GM12891 (cell line): ENCODE measurements around the gene RNF166. TPM values are rescaled to one million over a fixed set of nuclear protein-coding genes. Genes with fewer than 3 reads are reported as not detected.
A peak's percentile ranks its signal among the peaks of the same experiment; 100 is the strongest.

ENCODE experiments used
- DNase-seq: peaks from one replicate; pipeline ENCODE4 v3.0.0; 2011; ENCODE audit warnings: low spot score; ENCODE audit not compliant: insufficient read length
- FAIRE-seq: peaks from 2 replicates; lab custom pipeline; 2011; peaks lifted over from hg19 to GRCh38; lab: Jason Lieb, UNC
- PAX5 ChIP-seq: IDR thresholded peaks from 2 replicates; pipeline ENCODE4 v1.6.1; 2011; ENCODE audit warnings: low read length, moderate library complexity, mild to moderate bottlenecking; ENCODE audit not compliant: insufficient read depth, severe bottlenecking
- POLR2A ChIP-seq: IDR thresholded peaks from 2 replicates; pipeline ENCODE4 v1.6.1; 2011; ENCODE audit warnings: low read depth, low read length, control low read depth
- POLR2AphosphoS5 ChIP-seq: IDR thresholded peaks from 2 replicates; pipeline ENCODE4 v1.6.1; 2011; ENCODE audit warnings: low read depth, low read length, control low read depth
- POU2F2 ChIP-seq: IDR thresholded peaks from 2 replicates; pipeline ENCODE4 v1.6.1; 2011; ENCODE audit warnings: low read depth, mild to moderate bottlenecking, control low read depth, low read length, moderate library complexity
- SPI1 ChIP-seq: IDR thresholded peaks from 2 replicates; pipeline ENCODE4 v1.6.1; 2011; ENCODE audit warnings: low read depth, low read length, control low read depth
- TAF1 ChIP-seq: IDR thresholded peaks from 2 replicates; pipeline ENCODE4 v1.6.1; 2011; ENCODE audit warnings: low read depth, low read length, control low read depth
- polyA plus RNA-seq: library from polyadenylated mRNA; unstranded; fragments of >200 nt; gene quantifications from one replicate; pipeline ENCODE4 v1.2.1, GENCODE V29; 2012; ENCODE audit warnings: low read depth, missing spikeins, inconsistent platforms; ENCODE audit not compliant: missing spikeins

Gene RNF166
- polyA plus RNA-seq = 10.1 TPM

GRCh38 chr16:88706229-88706964 is at the start of gene RNF166, which contains the start of gene CTU2:
TSS of gene RNF166 (minus strand) at chr16:88706408. CDS start at chr16:88706325, 83 bp downstream.
TSS of gene CTU2 (plus strand) at chr16:88706503. CDS start at chr16:88706531, 28 bp downstream.
- DNase-seq (peak; percentile 100), FAIRE-seq (peak; percentile 100)
- no peak for TF ChIP-seq TAF1
- TF ChIP-seq PAX5 = peak; percentile 31

- TF ChIP-seq PAX5 (no peak), POLR2AphosphoS5 (no peak), POLR2A (no peak), SPI1 (no peak), TAF1 (no peak), POU2F2 (no peak)
- FAIRE-seq (no peak), DNase-seq (no peak)
Measured at GRCh38 chr16:88754912-88755744, 48.9 kb upstream of the RNF166 start.

GRCh38 chr16:88754109-88754911 is 48.1 kb upstream of the RNF166 start:
- no peak for TF ChIP-seq SPI1
- TF ChIP-seq PAX5 = no peak
- TF ChIP-seq POLR2AphosphoS5 = no peak
- TF ChIP-seq TAF1 = no peak
- TF ChIP-seq POLR2A = no peak
- no peak for TF ChIP-seq POU2F2
- no peak for FAIRE-seq

GRCh38 chr16:88753602-88754001 is 47.4 kb upstream of the RNF166 start:
- DNase-seq (no peak), FAIRE-seq (no peak)
- TF ChIP-seq SPI1 (no peak), POLR2AphosphoS5 (no peak), TAF1 (no peak), POU2F2 (no peak), PAX5 (no peak), POLR2A (no peak)

More at GRCh38 chr16:88754109-88754911, 48.1 kb upstream of the RNF166 start:
- no peak for DNase-seq

- no peak for FAIRE-seq
- TF ChIP-seq POU2F2 (no peak), SPI1 (no peak), POLR2AphosphoS5 (no peak), TAF1 (no peak), PAX5 (no peak), POLR2A (no peak)
- DNase-seq = no peak
Measured at GRCh38 chr16:88753191-88753590, 47.0 kb upstream of the RNF166 start.

GRCh38 chr16:88752386-88753002 is 46.3 kb upstream of the RNF166 start:
- FAIRE-seq = no peak
- DNase-seq = no peak
- TF ChIP-seq POLR2AphosphoS5 = no peak
- no peak for TF ChIP-seq SPI1
- no peak for TF ChIP-seq POU2F2
- TF ChIP-seq PAX5 = no peak
- TF ChIP-seq POLR2A = no peak
- no peak for TF ChIP-seq TAF1

- FAIRE-seq = no peak
- DNase-seq = no peak
- no peak for TF ChIP-seq PAX5
- no peak for TF ChIP-seq POU2F2
- no peak for TF ChIP-seq POLR2AphosphoS5
- no peak for TF ChIP-seq POLR2A
- TF ChIP-seq TAF1 = no peak
- no peak for TF ChIP-seq SPI1
Measured at GRCh38 chr16:88750854-88751253, 44.6 kb upstream of the RNF166 start.

GRCh38 chr16:88749358-88749757 is 43.1 kb upstream of the RNF166 start:
- FAIRE-seq (no peak), DNase-seq (no peak)
- TF ChIP-seq SPI1 (no peak), PAX5 (no peak), POLR2AphosphoS5 (no peak), POLR2A (no peak), POU2F2 (no peak), TAF1 (no peak)

GRCh38 chr16:88748364-88748763 is 42.2 kb upstream of the RNF166 start:
- DNase-seq (no peak), FAIRE-seq (no peak)
- TF ChIP-seq TAF1 (no peak), PAX5 (no peak), POLR2AphosphoS5 (no peak), SPI1 (no peak), POLR2A (no peak), POU2F2 (no peak)
